ENCODE results near the gene RPL18. TPM values are rescaled to one million over a fixed set of nuclear protein-coding genes. Genes with fewer than 3 reads are reported as not detected.

RPL18 gene
- total RNA-seq, 1 donor from 2014 or later: 1,683 TPM

- Mint-ChIP-seq H3K4me1 (ENCODE audit: unreplicated experiment) (peaks cover 21% of the 10 kb centered on the region), H3K9me3 (ENCODE audit: unreplicated experiment) (no peaks in the 10 kb centered on the region), H3K27ac (ENCODE audit: unreplicated experiment) (peak overlapping the region; percentile 94), H3K36me3 (ENCODE audit: low read depth, unreplicated experiment) (peaks cover 8% of the 10 kb centered on the region), H3K4me3 (ENCODE audit: unreplicated experiment) (peak overlapping the region; percentile 90), H3K27me3 (ENCODE audit: unreplicated experiment) (peaks cover 22% of the 10 kb centered on the region)
- no peak for TF ChIP-seq CTCF (IDR thresholded peaks at IDR 0.05; ENCODE audit: unreplicated experiment)
- DNase-seq (ENCODE audit: low spot score): peak; percentile 76
These were observed 19.2 kb upstream of the RPL18 start for GRCh38 chr19:48637948-48638830.

DNA sequence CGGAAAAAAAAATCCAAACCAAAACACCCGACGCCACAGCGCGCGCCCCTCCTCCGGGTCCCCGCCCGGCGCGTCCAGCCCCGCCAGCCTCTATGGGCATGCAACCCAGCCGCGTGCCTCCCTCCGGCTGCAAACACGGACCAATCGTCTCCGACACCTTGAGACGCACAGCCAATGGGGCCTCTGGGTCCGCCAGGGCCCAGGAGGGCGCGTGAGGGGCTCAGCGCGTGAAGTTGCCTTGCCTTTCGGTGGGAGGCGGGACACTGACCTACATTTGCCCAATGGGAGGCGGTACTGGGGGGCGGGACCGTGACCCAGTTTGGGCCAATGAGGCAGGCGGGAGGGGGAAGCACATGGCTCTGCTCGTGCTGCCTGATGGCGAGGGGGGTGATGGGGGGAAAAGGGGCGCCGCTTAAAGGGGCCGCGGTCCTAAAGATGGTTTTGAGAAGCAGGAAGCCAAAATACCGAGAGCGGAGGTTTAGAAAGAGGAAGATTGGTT lies 18.5 kb upstream of the RPL18 start:
- no peak for TF ChIP-seq CTCF (IDR thresholded peaks at IDR 0.05; ENCODE audit: unreplicated experiment)
- Mint-ChIP-seq H3K4me1 (ENCODE audit: unreplicated experiment) (peaks cover 20% of the 10 kb centered on the region), H3K9me3 (ENCODE audit: unreplicated experiment) (no peaks in the 10 kb centered on the region), H3K4me3 (ENCODE audit: unreplicated experiment) (peak overlapping the region; percentile 90), H3K36me3 (ENCODE audit: low read depth, unreplicated experiment) (peaks cover 7% of the 10 kb centered on the region), H3K27me3 (ENCODE audit: unreplicated experiment) (peaks cover 20% of the 10 kb centered on the region), H3K27ac (ENCODE audit: unreplicated experiment) (peak overlapping the region; percentile 94)
- DNase-seq (ENCODE audit: low spot score): peak; percentile 94

DNA sequence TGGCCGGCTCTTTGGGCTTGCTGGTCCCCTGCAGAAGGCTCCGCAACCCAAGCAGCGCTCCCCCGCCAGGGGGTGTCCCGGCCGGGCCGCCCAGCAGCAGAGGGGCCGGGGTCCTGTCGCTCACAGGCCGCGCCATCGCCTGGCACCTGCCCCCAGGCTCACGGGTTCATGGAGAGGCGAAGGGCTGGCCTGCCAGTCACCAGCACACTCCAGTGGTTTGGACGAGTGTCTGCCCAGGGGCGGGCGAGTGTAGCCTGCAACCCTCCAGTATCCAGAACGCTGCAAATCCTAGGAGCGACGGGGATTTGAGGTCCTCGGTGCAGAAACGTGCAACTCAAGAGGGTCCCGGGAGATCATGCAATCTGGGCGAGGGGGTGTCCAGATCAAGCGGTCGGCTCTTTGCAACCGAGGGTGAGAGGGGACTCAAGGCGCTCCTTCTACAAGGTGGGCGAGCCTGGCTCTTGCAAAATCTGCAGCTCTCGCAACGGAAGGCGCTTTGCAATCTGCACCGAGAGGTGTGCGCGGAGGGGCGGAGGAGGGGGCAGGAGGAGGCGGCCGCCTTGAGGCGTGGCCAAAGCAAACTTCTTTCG lies 18.0 kb upstream of the RPL18 start, which contains the start of gene DBP:
Gene DBP (minus strand): TSS at position 521 of the 590 bp plus-strand sequence. CDS start 385 bp downstream, at position 136.
- H3K27ac Mint-ChIP-seq (ENCODE audit: unreplicated experiment): peak within 1 kb of the TSS; percentile 94
- H3K27me3 Mint-ChIP-seq (ENCODE audit: unreplicated experiment): peaks cover 22% of the 10 kb centered on the region
- H3K36me3 Mint-ChIP-seq (ENCODE audit: low read depth, unreplicated experiment): peaks cover 5% of the 10 kb centered on the region
- no peaks in the 10 kb centered on the region for H3K9me3 Mint-ChIP-seq (ENCODE audit: unreplicated experiment)
- H3K4me3 Mint-ChIP-seq (ENCODE audit: unreplicated experiment): peak within 1 kb of the TSS; percentile 90
- H3K4me1 Mint-ChIP-seq (ENCODE audit: unreplicated experiment): peaks cover 19% of the 10 kb centered on the region
- TF ChIP-seq CTCF (IDR thresholded peaks at IDR 0.05; ENCODE audit: unreplicated experiment): no peak
- DNase-seq (ENCODE audit: low spot score): no peak

DNA sequence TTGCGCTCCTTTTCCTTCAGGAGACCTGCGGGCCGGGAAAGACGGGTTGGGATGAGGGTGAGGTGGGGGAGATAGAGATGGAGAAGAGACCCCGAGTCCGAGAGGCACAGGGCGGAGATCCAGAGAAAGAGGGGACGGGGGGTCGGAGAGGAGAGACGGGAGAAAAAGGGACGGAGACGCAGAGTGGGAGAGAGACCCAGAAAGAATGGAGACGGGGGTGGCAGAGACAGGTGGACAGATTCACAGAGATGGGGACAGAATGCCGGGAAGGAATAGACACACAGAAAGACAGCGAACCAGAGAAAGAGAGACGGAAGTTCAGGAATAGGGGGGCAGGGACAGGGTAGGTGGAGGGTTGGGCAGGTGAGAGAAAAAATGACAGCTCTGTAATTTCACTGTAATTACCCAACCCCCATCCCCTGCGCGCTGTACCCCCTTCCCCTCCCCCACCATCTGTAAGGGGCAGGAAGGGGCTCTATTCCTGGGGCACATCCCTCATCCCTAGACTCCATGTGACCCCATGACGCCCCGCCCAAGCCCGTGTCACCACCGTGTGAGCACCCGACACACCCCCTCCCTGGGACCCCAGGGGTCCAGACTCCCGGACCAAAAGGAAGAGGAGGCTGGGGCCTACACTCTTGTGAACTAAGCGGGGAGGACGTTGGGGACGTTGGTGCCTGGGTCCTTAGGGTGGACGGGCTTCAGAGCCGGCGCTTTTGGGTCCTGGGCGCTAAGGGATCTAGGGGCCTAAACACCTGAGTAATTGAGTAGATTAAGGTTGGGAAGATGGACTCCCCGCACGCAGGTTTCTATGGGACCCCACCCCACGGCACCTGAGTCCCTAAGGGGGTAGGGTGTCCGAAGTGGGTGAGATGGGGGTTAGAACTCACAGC lies 17.2 kb upstream of the RPL18 start:
- TF ChIP-seq CTCF (IDR thresholded peaks at IDR 0.05; ENCODE audit: unreplicated experiment): no peak
- DNase-seq (ENCODE audit: low spot score): no peak
- Mint-ChIP-seq H3K4me1 (ENCODE audit: unreplicated experiment) (peaks cover 19% of the 10 kb centered on the region), H3K36me3 (ENCODE audit: low read depth, unreplicated experiment) (peaks cover 5% of the 10 kb centered on the region), H3K9me3 (ENCODE audit: unreplicated experiment) (no peaks in the 10 kb centered on the region), H3K4me3 (ENCODE audit: unreplicated experiment) (peak overlapping the region; percentile 72), H3K27me3 (ENCODE audit: unreplicated experiment) (peaks cover 22% of the 10 kb centered on the region), H3K27ac (ENCODE audit: unreplicated experiment) (no peak overlapping the region)
